ENCODE data around the gene PTPRD.

- TF ChIP-seq EZH2phosphoT487 (IDR thresholded peaks at IDR 0.05; ENCODE audit: unreplicated experiment) (no peak), CTCF (conservative IDR thresholded peaks at IDR 0.05; ENCODE audit: low read depth in 2 of 2) (no peak)
These were observed 1812.6 kb downstream of the PTPRD start for GRCh38 chr9:8800196-8800595.
